A549 (cell line): ENCODE data around the gene EBF4.
A peak's percentile ranks its signal among the peaks of the same experiment; 100 is the strongest.

Experiments used
- BCL3 ChIP-seq: fragments of >200 bp; sonication (Bioruptor Twin); formaldehyde crosslinking; IDR thresholded peaks from 3 replicates; pipeline ENCODE4 v1.6.1; 2016
- CTCF ChIP-seq: fragments of >200 bp; sonication (Bioruptor Twin); formaldehyde crosslinking; IDR thresholded peaks from 3 replicates; pipeline ENCODE4 v1.5.1; 2016
- EP300 ChIP-seq, 2 experiments: fragments of >200 bp; sonication (Bioruptor Twin); formaldehyde crosslinking; IDR thresholded peaks; 2 replicates in 1 of 2; 3 replicates in 1 of 2; pipeline ENCODE4 v1.6.1; 2016 to 2017
- MYC ChIP-seq: IDR thresholded peaks from 2 replicates; pipeline ENCODE4 v1.6.1; 2012; ENCODE audit warnings: mild to moderate bottlenecking, inconsistent platforms, low read length, improper control_type of control experiment, borderline replicate concordance
- RFX5 ChIP-seq: fragments of 450-650 bp; IDR thresholded peaks from 2 replicates; pipeline ENCODE4 v1.7.1; 2014; ENCODE audit warnings: antibody characterized with exemption, mild to moderate bottlenecking, moderate library complexity

GRCh38 chr20:2653556-2654383 is 38.8 kb upstream of the EBF4 start:
- TF ChIP-seq CTCF (no peak), MYC (no peak), BCL3 (0 out of 3 replicates have a peak, but pooled peaks have one; percentile 4), RFX5 (no peak), EP300 (IDR thresholded peaks at IDR 0.05) (no peak)
